HCT116 (cell line): ENCODE data around the gene LY6G6F. TPM values are rescaled to one million over a fixed set of nuclear protein-coding genes. Genes with fewer than 3 reads are reported as not detected.

ENCODE experiments used
- ATAC-seq: fragments of 200-7000 bp; cut with Tn5 transposase; 2 replicates; pipeline ENCODE4 v1.9.1; 2020; ENCODE audit warnings: mild to moderate bottlenecking, moderate library complexity
- BruUV-seq: library from RNA; stranded (reverse); fragments of 400-500 nt; replicated peaks from 2 replicates; lab custom pipeline; 2021; lab: Mats Ljungman, UMichigan
- CTCF ChIA-PET: fragments of 300-600 bp; sonication (Branson Sonifier 250); formaldehyde crosslinking; loops from one replicate; lab custom pipeline; 2021; ENCODE audit warnings: antibody characterized with exemption; lab: Charles Lee
- POLR2A ChIA-PET: fragments of 300-600, 350-600 bp; sonication (Branson Sonifier 250); formaldehyde crosslinking; loops from one replicate; lab custom pipeline; 2021; ENCODE audit warnings: antibody characterized with exemption; lab: Charles Lee
- RAD21 ChIA-PET, 2 experiments: fragments of 300-600 bp; sonication (Branson Sonifier 250); formaldehyde crosslinking; loops; one replicate each; lab custom pipeline; 2023; ENCODE audit warnings: low total read pairs in 2 of 2; ENCODE audit not compliant: uncharacterized antibody in 2 of 2, unreplicated experiment in 2 of 2, low non-redundant PET in 1 of 2; lab: Charles Lee
- DNase-seq: peaks from one replicate; pipeline ENCODE4 v3.0.0-alpha.2; 2010; ENCODE audit warnings: low read depth, low spot score
- H2AFZ ChIP-seq: fragments of 200-600 bp; shearing (Covaris generic), sonication (generic); 2 replicates; pipeline ENCODE4 v1.6.1; 2017; ENCODE audit warnings: low read depth, mixed run types, mixed read lengths, antibody characterized with exemption, low read length; ENCODE audit not compliant: poor library complexity, severe bottlenecking
- H3K27ac ChIP-seq: 2 replicates; pipeline ENCODE4 v1.5.1; 2012; ENCODE audit warnings: low read depth, low read length
- H3K27me3 ChIP-seq: fragments of 200-600 bp; sonication (generic); 2 replicates; pipeline ENCODE4 v1.6.1; 2016; ENCODE audit warnings: mixed run types, low read length, mixed read lengths; ENCODE audit not compliant: insufficient read depth
- H3K36me3 ChIP-seq, 2 experiments: fragments of 200-500 bp in 1 of 2; fragments of 200-600 bp in 1 of 2; sonication (Bioruptor generic) in 1 of 2; sonication (generic) in 1 of 2; 2 replicates each; pipeline versions ENCODE4 v1.5.1 to v1.6.1; 2014 to 2016; ENCODE audit warnings: low read length in 2 of 2, inconsistent platforms in 1 of 2, mixed read lengths in 1 of 2, mixed run types in 1 of 2; ENCODE audit not compliant: insufficient read depth in 2 of 2, control insufficient read depth in 1 of 2
- H3K4me1 ChIP-seq, 2 experiments: fragments of 200-600 bp in 1 of 2; sonication (generic) in 1 of 2; 2 replicates each; pipeline versions ENCODE4 v1.5.1 to v1.6.1; 2012 to 2017; ENCODE audit warnings: low read length in 2 of 2, inconsistent platforms in 1 of 2, mild to moderate bottlenecking in 1 of 2, mixed read lengths in 1 of 2, mixed run types in 1 of 2, moderate library complexity in 1 of 2; ENCODE audit not compliant: insufficient read depth in 2 of 2, control insufficient read depth in 1 of 2
- H3K4me2 ChIP-seq: fragments of 200-600 bp; sonication (generic); 2 replicates; pipeline ENCODE4 v1.6.1; 2017; ENCODE audit warnings: mixed run types, low read length, mixed read lengths
- H3K4me3 ChIP-seq, 2 experiments: fragments of 200-600 bp in 1 of 2; sonication (generic) in 1 of 2; replicated peaks in 1 of 2; 2 replicates each; pipeline ENCODE4 v1.5.1; 2011 to 2016; ENCODE audit warnings: low read length in 2 of 2, control low read depth in 1 of 2, low read depth in 1 of 2, mild to moderate bottlenecking in 1 of 2, mixed read lengths in 1 of 2, mixed run types in 1 of 2
- H3K79me2 ChIP-seq: fragments of 200-600 bp; sonication (generic); 2 replicates; pipeline ENCODE4 v1.6.1; 2017; ENCODE audit warnings: mild to moderate bottlenecking, mixed run types, low read length, moderate library complexity, mixed read lengths; ENCODE audit not compliant: insufficient read depth
- H3K9ac ChIP-seq: fragments of 200-600 bp; sonication (generic); 2 replicates; pipeline ENCODE4 v1.6.1; 2016; ENCODE audit warnings: low read length, mixed read lengths
- H3K9me2 ChIP-seq: fragments of 200-600 bp; sonication (generic), shearing (Covaris generic); 2 replicates; pipeline ENCODE4 v1.6.1; 2017; ENCODE audit warnings: mixed run types, mild to moderate bottlenecking, moderate library complexity; ENCODE audit not compliant: insufficient read depth
- H3K9me3 ChIP-seq, 2 experiments: fragments of 200-500 bp in 1 of 2; fragments of 200-600 bp in 1 of 2; sonication (Bioruptor generic) in 1 of 2; sonication (generic) in 1 of 2; 2 replicates each; pipeline ENCODE4 v1.6.1; 2014 to 2017; ENCODE audit warnings: low read length in 2 of 2, mixed read lengths in 2 of 2, inconsistent platforms in 1 of 2, low read depth in 1 of 2, mild to moderate bottlenecking in 1 of 2, mixed run types in 1 of 2, moderate library complexity in 1 of 2; ENCODE audit not compliant: control insufficient read depth in 1 of 2, insufficient read depth in 1 of 2
- H4K20me1 ChIP-seq: fragments of 200-600 bp; sonication (generic), shearing (Covaris generic); 2 replicates; pipeline ENCODE4 v1.6.1; 2017; ENCODE audit warnings: mixed run types, mild to moderate bottlenecking, moderate library complexity; ENCODE audit not compliant: insufficient read depth
- ATF3 ChIP-seq: IDR thresholded peaks from 2 replicates; pipeline ENCODE4 v1.6.1; 2012
- CBX3 ChIP-seq: IDR thresholded peaks from 2 replicates; pipeline ENCODE4 v1.6.1; 2012; ENCODE audit warnings: low read depth
- CEBPB ChIP-seq: IDR thresholded peaks from 2 replicates; pipeline ENCODE4 v1.6.1; 2012; ENCODE audit warnings: low read depth
- EGR1 ChIP-seq: IDR thresholded peaks from 2 replicates; pipeline ENCODE4 v1.6.1; 2012; ENCODE audit warnings: low read depth
- EZH2 ChIP-seq: fragments of 200-600 bp; sonication (generic); IDR thresholded peaks from 2 replicates; pipeline ENCODE4 v1.6.1; 2017; ENCODE audit warnings: antibody characterized with exemption, mixed run types
- EZH2phosphoT487 ChIP-seq: fragments of 200-600 bp; IDR thresholded peaks from 2 replicates; pipeline ENCODE4 v1.6.1; 2018; ENCODE audit warnings: antibody characterized with exemption, borderline replicate concordance
- FOSL1 ChIP-seq: IDR thresholded peaks from 2 replicates; pipeline ENCODE4 v1.6.1; 2012; ENCODE audit warnings: low read depth
- MAX ChIP-seq: IDR thresholded peaks from 2 replicates; pipeline ENCODE4 v1.6.1; 2012
- POLR2AphosphoS5 ChIP-seq: IDR thresholded peaks from 2 replicates; pipeline ENCODE4 v1.6.1; 2011; ENCODE audit warnings: mild to moderate bottlenecking, low read depth, low read length, moderate library complexity
- REST ChIP-seq: IDR thresholded peaks from 2 replicates; pipeline ENCODE4 v1.6.1; 2012; ENCODE audit warnings: low read depth
- SP1 ChIP-seq: IDR thresholded peaks from 2 replicates; pipeline ENCODE4 v1.6.1; 2012; ENCODE audit warnings: low read depth
- SRF ChIP-seq: IDR thresholded peaks from 2 replicates; pipeline ENCODE4 v1.6.1; 2012; ENCODE audit warnings: low read depth
- TCF7L2 ChIP-seq: IDR thresholded peaks from 2 replicates; pipeline ENCODE4 v1.7.0; 2011; ENCODE audit warnings: borderline replicate concordance, inconsistent platforms; ENCODE audit not compliant: insufficient read depth, insufficient read length; ENCODE audit errors: extremely low read depth
- YY1 ChIP-seq: IDR thresholded peaks from 2 replicates; pipeline ENCODE4 v1.6.1; 2011; ENCODE audit warnings: low read length, low read depth, moderate library complexity, mild to moderate bottlenecking; ENCODE audit not compliant: insufficient replicate concordance; ENCODE audit errors: extremely low read depth
- ZFX ChIP-seq: fragments of 450-650 bp; IDR thresholded peaks from 2 replicates; pipeline ENCODE4 v1.6.1; 2017
- intact Hi-C: fragments of 100-400 bp; cut with micrococcal nuclease; formaldehyde crosslinking; loops from 2 replicates; pipeline ENCODE4 v1.10.0; 2022
- total RNA-seq: library from RNA; stranded (reverse); gene quantifications from one replicate; pipeline ENCODE4 v1.2.1, GENCODE V29; 2021; ENCODE audit not compliant: unreplicated experiment

Gene LY6G6F
- total RNA-seq, 1 experiment from 2014 or later, result not detected

GRCh38 chr6:31715022-31715958 is 8.6 kb downstream of the LY6G6F start, which contains the start of gene LY6G6D:
Gene LY6G6D (plus strand): TSS chr6:31715348. CDS start chr6:31715356, 8 bp downstream.
- CTCF ChIA-PET, result interaction anchor here (1.0 to 1.3 kb wide), 2 partner anchors 76 to 115 kb away, joined by 3 to 6 read pairs; no protein-coding TSS in a partner anchor
- RAD21 ChIA-PET, result no interaction called here
- Histone ChIP-seq H3K27me3 (no peaks in the 10 kb centered on the region), H4K20me1 (no peaks in the 10 kb centered on the region), H3K36me3 (no peaks in the 10 kb centered on the region), H3K9me2 (no peaks in the 10 kb centered on the region), H3K9me3 (no peaks in the 10 kb centered on the region), H2AFZ (peak within 1 kb of the TSS; percentile 79), H3K79me2 (no peaks in the 10 kb centered on the region), H3K4me2 (peak within 1 kb of the TSS; percentile 67), H3K9ac (peak within 1 kb of the TSS; percentile 28), H3K27ac (no peak within 1 kb of the TSS), H3K4me3 (0 out of 4 replicates have a peak within 1 kb of the TSS, but pooled peaks of 1 of the 2 experiments have one; percentile 15), H3K4me1 (peaks cover 41 to 55% of the 10 kb centered on the region in 2 experiments)
- BruUV-seq, result no TSS peak
- intact Hi-C loops, result no loop called here
- TF ChIP-seq EZH2phosphoT487 (no peak), EGR1 (no peak), MAX (no peak), ZFX (no peak), REST (no peak), CBX3 (no peak), POLR2AphosphoS5 (no peak), FOSL1 (no peak), TCF7L2 (no peak), CEBPB (no peak), ATF3 (no peak), YY1 (no peak), SP1 (no peak), EZH2 (no peak), SRF (no peak)
- POLR2A ChIA-PET, result interaction anchor here (0.7 to 1.2 kb wide), 3 partner anchors 10 to 112 kb away, joined by 3 to 5 read pairs (median 3); partner anchors contain the start of gene HSPA1B
- ATAC-seq, result no peak
- DNase-seq, result no peak
